K562 (cell line): Measurements from ENCODE around the gene MKRN1. TPM values are rescaled to one million over a fixed set of nuclear protein-coding genes. Genes with fewer than 3 reads are reported as not detected.

Source experiments
- CHD4 ChIP-seq: fragments of 200-600 bp; sonication (generic); IDR thresholded peaks from 3 replicates; pipeline ENCODE4 v1.6.1; 2012; ENCODE audit warnings: low read depth, mild to moderate bottlenecking, mixed read lengths, low read length, inconsistent platforms; ENCODE audit not compliant: insufficient read depth, insufficient replicate concordance, poor library complexity, severe bottlenecking
- DPF2 ChIP-seq: fragments of 450-650 bp; IDR thresholded peaks from 2 replicates; pipeline ENCODE4 v1.6.1; 2016
- HNRNPUL1 ChIP-seq: fragments of 200-400 bp; formaldehyde crosslinking; IDR thresholded peaks from 2 replicates; pipeline ENCODE4 v1.6.1; 2017; ENCODE audit warnings: low read length
- ILK ChIP-seq: fragments of 450-650 bp; IDR thresholded peaks from 2 replicates; pipeline ENCODE4 v1.6.1; 2016; ENCODE audit warnings: missing genetic modification characterization, low read depth, mild to moderate bottlenecking, missing compliant biosample characterization, moderate library complexity, borderline replicate concordance
- KLF1 ChIP-seq: fragments of 450-650 bp; IDR thresholded peaks from 2 replicates; pipeline ENCODE4 v1.6.1; 2016; ENCODE audit warnings: missing genetic modification characterization, missing compliant biosample characterization
- L3MBTL2 ChIP-seq: fragments of 450-650 bp; IDR thresholded peaks from 2 replicates; pipeline ENCODE4 v1.6.1; 2016; ENCODE audit warnings: mild to moderate bottlenecking, moderate library complexity
- MCM3 ChIP-seq: fragments of 450-650 bp; IDR thresholded peaks from 2 replicates; pipeline ENCODE4 v1.6.1; 2016
- MECOM ChIP-seq: fragments of 250-450 bp; sonication (Bioruptor Pico); IDR thresholded peaks from 2 replicates; pipeline ENCODE4 v1.8.0; 2022; ENCODE audit warnings: inconsistent platforms
- NFE2 ChIP-seq: IDR thresholded peaks from 2 replicates; pipeline ENCODE4 v1.6.1; 2014; ENCODE audit warnings: antibody characterized with exemption, low read depth
- POU5F1 ChIP-seq: fragments of 150-350 bp; IDR thresholded peaks from 2 replicates; pipeline ENCODE4 v1.6.1; 2014; ENCODE audit warnings: borderline replicate concordance, low read length, low read depth, mild to moderate bottlenecking; ENCODE audit not compliant: partially characterized antibody
- RNF2 ChIP-seq: sonication (generic); IDR thresholded peaks from 2 replicates; pipeline ENCODE4 v1.6.1; 2016
- SIRT6 ChIP-seq: IDR thresholded peaks from one replicate; pipeline ENCODE4 v1.6.1; 2012; ENCODE audit warnings: low read depth, mild to moderate bottlenecking, control low read depth, inconsistent platforms, low read length, moderate library complexity
- SLC30A9 ChIP-seq: fragments of 250-450 bp; sonication (Bioruptor Pico); IDR thresholded peaks from 2 replicates; pipeline ENCODE4 v1.8.0; 2022; ENCODE audit warnings: mild to moderate bottlenecking, moderate library complexity
- TRIM24 ChIP-seq, 2 experiments: fragments of 450-650 bp; IDR thresholded peaks; 2 replicates each; pipeline ENCODE4 v1.6.1; 2016
- ZFX ChIP-seq: sonication (generic); formaldehyde crosslinking; IDR thresholded peaks from 2 replicates; pipeline ENCODE4 v1.8.0; 2022; ENCODE audit warnings: mild to moderate bottlenecking, missing genetic modification reagents, moderate library complexity
- ZNF449 ChIP-seq: fragments of 250-450 bp; sonication (Bioruptor Pico); IDR thresholded peaks from 2 replicates; pipeline ENCODE4 v1.8.0; 2022; ENCODE audit warnings: moderate library complexity, mild to moderate bottlenecking, inconsistent platforms
- polyA plus RNA-seq, 8 experiments: library from polyadenylated mRNA; depleted of rRNA in 4 of 8; stranded (reverse) in 5 of 8; unstranded in 3 of 8; fragments of >200 nt; fragmentation: Nextera tagmentation in 2 of 8; fragmentation: Illumina TruSeq in 1 of 8; extraction: Ambion mirVana in 2 of 8; extraction: Trizol in 1 of 8; gene quantifications; 2 replicates each; pipeline versions ENCODE4 v1.2.1 to v1.2.3, GENCODE V29; 2011 to 2014; ENCODE audit warnings: inconsistent platforms in 1 of 8, missing spikeins in 1 of 8
- total RNA-seq, 7 experiments: library from RNA; depleted of rRNA in 6 of 7; stranded (reverse); fragments of >200 nt in 6 of 7; fragmentation: Illumina TruSeq in 2 of 7; extraction: Trizol in 2 of 7; gene quantifications; 2 replicates each; pipeline versions ENCODE4 v1.2.1 to v1.2.3, GENCODE V29; 2011 to 2021; ENCODE audit warnings: low replicate concordance in 1 of 7
- TF ChIP-seq, protein P1 (sequence below), 3 experiments: fragments of 200-800 bp in 1 of 3; fragments of 250-450 bp in 1 of 3; fragments of 450-650 bp in 1 of 3; sonication (Bioruptor Pico) in 1 of 3; sonication (Bioruptor generic) in 1 of 3; formaldehyde crosslinking in 1 of 3; IDR thresholded peaks; 2 replicates each; pipeline versions ENCODE4 v1.6.1 to v1.8.0; 2016 to 2022; ENCODE audit warnings: mild to moderate bottlenecking in 2 of 3, missing genetic modification characterization in 2 of 3, missing compliant biosample characterization in 1 of 3, moderate library complexity in 1 of 3
- TF ChIP-seq, protein P2 (sequence below): sonication (generic); formaldehyde crosslinking; IDR thresholded peaks from 2 replicates; pipeline ENCODE4 v1.8.0; 2023; ENCODE audit warnings: missing genetic modification reagents, mild to moderate bottlenecking, borderline replicate concordance

Gene MKRN1
- total and polyA plus RNA-seq, 9 of the 15 experiments (the other 6 are each of a cell fraction or from before 2014, with no cell fraction given): 30.5 to 90.3 (median 76.0) TPM

DNA sequence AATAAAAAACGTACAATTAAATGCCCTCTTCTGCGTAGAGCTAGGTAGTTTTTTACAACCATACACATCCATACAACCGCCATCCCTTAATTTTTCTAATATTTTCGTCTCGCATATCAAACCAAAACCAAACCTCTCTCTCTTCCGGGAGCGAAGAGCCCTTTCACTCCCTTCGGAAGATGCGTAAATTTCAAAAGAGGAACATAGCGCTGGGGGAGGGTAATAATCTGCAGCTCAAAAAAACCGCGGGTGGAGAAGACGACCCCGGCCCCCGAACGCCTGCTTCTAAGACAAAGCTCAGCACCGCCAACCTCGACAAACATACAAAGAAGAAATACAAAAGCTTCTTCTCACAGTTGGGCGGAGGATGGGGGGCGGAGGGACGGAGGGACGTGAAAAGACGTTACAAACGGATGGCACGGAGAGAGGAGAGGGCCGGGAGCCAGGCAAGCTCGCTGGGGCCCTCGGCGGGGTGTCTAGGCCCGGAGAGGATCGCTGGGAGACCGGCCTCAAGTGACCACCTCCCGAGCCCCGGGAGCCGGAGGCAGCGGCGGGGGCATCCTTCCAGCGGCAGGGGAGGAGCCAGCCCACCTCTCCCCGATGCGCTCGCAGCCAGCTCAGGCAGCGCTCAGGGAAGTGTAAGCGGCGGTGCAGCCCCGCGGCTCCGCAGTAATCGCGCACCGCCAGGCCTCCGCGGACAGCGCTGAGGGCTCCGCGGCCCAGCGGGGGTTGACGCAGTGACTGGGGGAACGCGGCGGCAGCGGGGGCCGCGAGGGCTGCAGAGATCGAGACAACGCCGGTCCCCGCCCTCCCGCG is 851 bp downstream of the MKRN1 start (continued):
- TF ChIP-seq SLC30A9 (CRISPR knock-in tag) (no peak), SIRT6 (no peak), RNF2 (no peak), DPF2 (peak; percentile 41; the same call in 1 of the 2 replicates), TRIM24 (IDR thresholded peaks at IDR 0.05) (no peak), ZFX (peak; percentile 96), CHD4 (peak; percentile 33), MECOM (CRISPR knock-in tag) (no peak), KLF1 (tag) (no peak), MCM3 (no peak), HNRNPUL1 (no peak), ILK (no peak), L3MBTL2 (no peak), POU5F1 (no peak), NFE2 (no peak), ZNF449 (CRISPR knock-in tag) (no peak)
- TF ChIP-seq, protein P1, sequence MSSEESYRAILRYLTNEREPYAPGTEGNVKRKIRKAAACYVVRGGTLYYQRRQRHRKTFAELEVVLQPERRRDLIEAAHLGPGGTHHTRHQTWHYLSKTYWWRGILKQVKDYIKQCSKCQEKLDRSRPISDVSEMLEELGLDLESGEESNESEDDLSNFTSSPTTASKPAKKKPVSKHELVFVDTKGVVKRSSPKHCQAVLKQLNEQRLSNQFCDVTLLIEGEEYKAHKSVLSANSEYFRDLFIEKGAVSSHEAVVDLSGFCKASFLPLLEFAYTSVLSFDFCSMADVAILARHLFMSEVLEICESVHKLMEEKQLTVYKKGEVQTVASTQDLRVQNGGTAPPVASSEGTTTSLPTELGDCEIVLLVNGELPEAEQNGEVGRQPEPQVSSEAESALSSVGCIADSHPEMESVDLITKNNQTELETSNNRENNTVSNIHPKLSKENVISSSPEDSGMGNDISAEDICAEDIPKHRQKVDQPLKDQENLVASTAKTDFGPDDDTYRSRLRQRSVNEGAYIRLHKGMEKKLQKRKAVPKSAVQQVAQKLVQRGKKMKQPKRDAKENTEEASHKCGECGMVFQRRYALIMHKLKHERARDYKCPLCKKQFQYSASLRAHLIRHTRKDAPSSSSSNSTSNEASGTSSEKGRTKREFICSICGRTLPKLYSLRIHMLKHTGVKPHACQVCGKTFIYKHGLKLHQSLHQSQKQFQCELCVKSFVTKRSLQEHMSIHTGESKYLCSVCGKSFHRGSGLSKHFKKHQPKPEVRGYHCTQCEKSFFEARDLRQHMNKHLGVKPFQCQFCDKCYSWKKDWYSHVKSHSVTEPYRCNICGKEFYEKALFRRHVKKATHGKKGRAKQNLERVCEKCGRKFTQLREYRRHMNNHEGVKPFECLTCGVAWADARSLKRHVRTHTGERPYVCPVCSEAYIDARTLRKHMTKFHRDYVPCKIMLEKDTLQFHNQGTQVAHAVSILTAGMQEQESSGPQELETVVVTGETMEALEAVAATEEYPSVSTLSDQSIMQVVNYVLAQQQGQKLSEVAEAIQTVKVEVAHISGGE (CRISPR knock-in tag; IDR thresholded peaks at IDR 0.05): no peak
- TF ChIP-seq, protein P2, sequence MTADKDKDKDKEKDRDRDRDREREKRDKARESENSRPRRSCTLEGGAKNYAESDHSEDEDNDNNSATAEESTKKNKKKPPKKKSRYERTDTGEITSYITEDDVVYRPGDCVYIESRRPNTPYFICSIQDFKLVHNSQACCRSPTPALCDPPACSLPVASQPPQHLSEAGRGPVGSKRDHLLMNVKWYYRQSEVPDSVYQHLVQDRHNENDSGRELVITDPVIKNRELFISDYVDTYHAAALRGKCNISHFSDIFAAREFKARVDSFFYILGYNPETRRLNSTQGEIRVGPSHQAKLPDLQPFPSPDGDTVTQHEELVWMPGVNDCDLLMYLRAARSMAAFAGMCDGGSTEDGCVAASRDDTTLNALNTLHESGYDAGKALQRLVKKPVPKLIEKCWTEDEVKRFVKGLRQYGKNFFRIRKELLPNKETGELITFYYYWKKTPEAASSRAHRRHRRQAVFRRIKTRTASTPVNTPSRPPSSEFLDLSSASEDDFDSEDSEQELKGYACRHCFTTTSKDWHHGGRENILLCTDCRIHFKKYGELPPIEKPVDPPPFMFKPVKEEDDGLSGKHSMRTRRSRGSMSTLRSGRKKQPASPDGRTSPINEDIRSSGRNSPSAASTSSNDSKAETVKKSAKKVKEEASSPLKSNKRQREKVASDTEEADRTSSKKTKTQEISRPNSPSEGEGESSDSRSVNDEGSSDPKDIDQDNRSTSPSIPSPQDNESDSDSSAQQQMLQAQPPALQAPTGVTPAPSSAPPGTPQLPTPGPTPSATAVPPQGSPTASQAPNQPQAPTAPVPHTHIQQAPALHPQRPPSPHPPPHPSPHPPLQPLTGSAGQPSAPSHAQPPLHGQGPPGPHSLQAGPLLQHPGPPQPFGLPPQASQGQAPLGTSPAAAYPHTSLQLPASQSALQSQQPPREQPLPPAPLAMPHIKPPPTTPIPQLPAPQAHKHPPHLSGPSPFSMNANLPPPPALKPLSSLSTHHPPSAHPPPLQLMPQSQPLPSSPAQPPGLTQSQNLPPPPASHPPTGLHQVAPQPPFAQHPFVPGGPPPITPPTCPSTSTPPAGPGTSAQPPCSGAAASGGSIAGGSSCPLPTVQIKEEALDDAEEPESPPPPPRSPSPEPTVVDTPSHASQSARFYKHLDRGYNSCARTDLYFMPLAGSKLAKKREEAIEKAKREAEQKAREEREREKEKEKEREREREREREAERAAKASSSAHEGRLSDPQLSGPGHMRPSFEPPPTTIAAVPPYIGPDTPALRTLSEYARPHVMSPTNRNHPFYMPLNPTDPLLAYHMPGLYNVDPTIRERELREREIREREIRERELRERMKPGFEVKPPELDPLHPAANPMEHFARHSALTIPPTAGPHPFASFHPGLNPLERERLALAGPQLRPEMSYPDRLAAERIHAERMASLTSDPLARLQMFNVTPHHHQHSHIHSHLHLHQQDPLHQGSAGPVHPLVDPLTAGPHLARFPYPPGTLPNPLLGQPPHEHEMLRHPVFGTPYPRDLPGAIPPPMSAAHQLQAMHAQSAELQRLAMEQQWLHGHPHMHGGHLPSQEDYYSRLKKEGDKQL (CRISPR knock-in tag): no peak
